Endothelial cell of hepatic sinusoid (primary cell): Measurements from ENCODE around the gene EFCAB14.
"Not testable (repeated sequence)": the region's sequence is repeated elsewhere in the genome, so short reads cannot be mapped to it uniquely, and the experiment has no call there.

ENCODE experiments used
- in situ Hi-C: cut with HindIII; loops from 2 replicates; pipeline ENCODE4 v1.10.0; 2017; ENCODE audit warnings: low sequenced_read_pairs

EFCAB14 gene

GRCh38 chr1:46718727-46719622 is at the start of gene EFCAB14:
TSS of gene EFCAB14 (minus strand) at chr1:46719114. CDS start at chr1:46718087, 1,027 bp downstream.
- in situ Hi-C loops = no loop called here

GRCh38 chr1:46768445-46768844 is 49.5 kb upstream of the EFCAB14 start:
- in situ Hi-C loops = loop anchor here (5.0 kb wide), 1 partner anchor 39 kb away; no protein-coding TSS in a partner anchor

- in situ Hi-C loops = loop anchor here (5.0 kb wide), 1 partner anchor 40 kb away; no protein-coding TSS in a partner anchor
Measured at GRCh38 chr1:46767649-46768282, 48.9 kb upstream of the EFCAB14 start.

- in situ Hi-C loops = no loop called here
Measured at GRCh38 chr1:46764402-46764801, 45.5 kb upstream of the EFCAB14 start.

GRCh38 chr1:46761740-46762139 is 42.8 kb upstream of the EFCAB14 start:
- in situ Hi-C loops = no loop called here

- in situ Hi-C loops = no loop called here
Measured at GRCh38 chr1:46760558-46761166, 41.7 kb upstream of the EFCAB14 start.

- in situ Hi-C loops = no loop called here
Measured at GRCh38 chr1:46757956-46758528, 39.1 kb upstream of the EFCAB14 start.

GRCh38 chr1:46757247-46757955 is 38.5 kb upstream of the EFCAB14 start:
- in situ Hi-C loops = no loop called here

- in situ Hi-C loops = no loop called here
Measured at GRCh38 chr1:46755121-46755520, 36.2 kb upstream of the EFCAB14 start.

GRCh38 chr1:46754707-46755106 is 35.8 kb upstream of the EFCAB14 start:
- in situ Hi-C loops = not testable (repeated sequence)

GRCh38 chr1:46753985-46754384 is 35.1 kb upstream of the EFCAB14 start:
- in situ Hi-C loops = no loop called here

- in situ Hi-C loops = no loop called here
Measured at GRCh38 chr1:46749921-46750404, 31.0 kb upstream of the EFCAB14 start.

- in situ Hi-C loops = no loop called here
Measured at GRCh38 chr1:46749404-46749803, 30.5 kb upstream of the EFCAB14 start.

GRCh38 chr1:46747683-46748288 is 28.9 kb upstream of the EFCAB14 start:
- in situ Hi-C loops = no loop called here

- in situ Hi-C loops = no loop called here
Measured at GRCh38 chr1:46742069-46742468, 23.2 kb upstream of the EFCAB14 start.

- in situ Hi-C loops = no loop called here
Measured at GRCh38 chr1:46735708-46736324, 16.9 kb upstream of the EFCAB14 start.

- in situ Hi-C loops = not testable (repeated sequence)
Measured at GRCh38 chr1:46728327-46728873, 9.5 kb upstream of the EFCAB14 start.

- in situ Hi-C loops = no loop called here
Measured at GRCh38 chr1:46725736-46726108, 6.8 kb upstream of the EFCAB14 start.

GRCh38 chr1:46724991-46725735 is 6.2 kb upstream of the EFCAB14 start:
- in situ Hi-C loops = no loop called here
